Epithelial cell of prostate (primary cell): ENCODE measurements around the gene GJB3.
A peak's percentile ranks its signal among the peaks of the same experiment; 100 is the strongest.
"Not testable (repeated sequence)": the region's sequence is repeated elsewhere in the genome, so short reads cannot be mapped to it uniquely, and the experiment has no call there.

Experiments
- DNase-seq: peaks from one replicate; pipeline ENCODE4 v3.0.0-alpha.2; 2011; ENCODE audit warnings: low read depth, low spot score
- H3K27ac ChIP-seq: fragments of 450-650 bp; 2 replicates; pipeline ENCODE4 v1.5.1; 2017; ENCODE audit warnings: mild to moderate bottlenecking

GJB3 gene

GRCh38 chr1:34781071-34781843 is at the start of gene GJB3:
TSS of gene GJB3 (plus strand) at chr1:34781214. CDS start at chr1:34784763, 3,549 bp downstream.
- no peak for DNase-seq
- H3K27ac ChIP-seq: peak within 1 kb of the TSS; percentile 100

GRCh38 chr1:34732831-34733230 is 48.2 kb upstream of the GJB3 start:
- not testable (repeated sequence) for DNase-seq, H3K27ac ChIP-seq

GRCh38 chr1:34736692-34737091 is 44.3 kb upstream of the GJB3 start:
- DNase-seq: no peak
- H3K27ac ChIP-seq: no peak overlapping the region

GRCh38 chr1:34737236-34737635 is 43.8 kb upstream of the GJB3 start:
- not testable (repeated sequence) for DNase-seq, H3K27ac ChIP-seq

GRCh38 chr1:34739613-34740012 is 41.4 kb upstream of the GJB3 start:
- DNase-seq: no peak
- H3K27ac ChIP-seq: no peak overlapping the region

- no peak for DNase-seq
- H3K27ac ChIP-seq: no peak overlapping the region
Observed at GRCh38 chr1:34740161-34740868, 40.7 kb upstream of the GJB3 start.

- DNase-seq: no peak
- H3K27ac ChIP-seq: no peak overlapping the region
Observed at GRCh38 chr1:34742667-34743270, 38.2 kb upstream of the GJB3 start.

- no peak for DNase-seq
- no peak overlapping the region for H3K27ac ChIP-seq
Observed at GRCh38 chr1:34743775-34744174, 37.2 kb upstream of the GJB3 start.

GRCh38 chr1:34744851-34745250 is 36.2 kb upstream of the GJB3 start:
- no peak overlapping the region for H3K27ac ChIP-seq
- no peak for DNase-seq

- no peak for DNase-seq
- H3K27ac ChIP-seq: no peak overlapping the region
Observed at GRCh38 chr1:34745666-34746065, 35.3 kb upstream of the GJB3 start.

- no peak for DNase-seq
- no peak overlapping the region for H3K27ac ChIP-seq
Observed at GRCh38 chr1:34746101-34746500, 34.9 kb upstream of the GJB3 start.

- H3K27ac ChIP-seq: no peak overlapping the region
- DNase-seq: no peak
Observed at GRCh38 chr1:34746785-34747637, 34.0 kb upstream of the GJB3 start.

GRCh38 chr1:34747638-34747941 is 33.4 kb upstream of the GJB3 start:
- no peak for DNase-seq
- no peak overlapping the region for H3K27ac ChIP-seq

GRCh38 chr1:34749992-34750391 is 31.0 kb upstream of the GJB3 start:
- no peak for DNase-seq
- no peak overlapping the region for H3K27ac ChIP-seq

- DNase-seq: no peak
- H3K27ac ChIP-seq: no peak overlapping the region
Observed at GRCh38 chr1:34750610-34751009, 30.4 kb upstream of the GJB3 start.

GRCh38 chr1:34753163-34753562 is 27.9 kb upstream of the GJB3 start:
- DNase-seq: peak; percentile 82
- peak overlapping the region; percentile 100 for H3K27ac ChIP-seq

GRCh38 chr1:34754964-34755637 is 25.9 kb upstream of the GJB3 start, which contains the start of gene GJB5:
TSS of gene GJB5 (plus strand) at chr1:34755047. CDS start at chr1:34757331, 2,284 bp downstream.
- peak; percentile 93 for DNase-seq
- peak within 1 kb of the TSS; percentile 100 for H3K27ac ChIP-seq

- peak overlapping the region; percentile 100 for H3K27ac ChIP-seq
- no peak for DNase-seq
Observed at GRCh38 chr1:34755961-34756360, 25.1 kb upstream of the GJB3 start.

GRCh38 chr1:34757386-34757785 is 23.6 kb upstream of the GJB3 start:
- peak overlapping the region; percentile 100 for H3K27ac ChIP-seq

GRCh38 chr1:34758751-34759150 is 22.3 kb upstream of the GJB3 start:
- DNase-seq: no peak
- H3K27ac ChIP-seq: peak overlapping the region; percentile 100

More at GRCh38 chr1:34757386-34757785, 23.6 kb upstream of the GJB3 start:
- no peak for DNase-seq
